OCI-LY3 (cell line): ENCODE results near the gene MAPKAPK2.

Source experiments
- H2AFZ ChIP-seq: fragments of 200-600, 300-600 bp; shearing (Covaris generic); 2 replicates; pipeline ENCODE4 v1.6.0; 2014; ENCODE audit warnings: antibody characterized with exemption, low read depth, low read length
- H3K27ac ChIP-seq: fragments of 200-600, 300-600 bp; sonication (generic); 2 replicates; pipeline ENCODE4 v1.5.1; 2014; ENCODE audit warnings: mild to moderate bottlenecking, low read length, moderate library complexity, mixed read lengths
- H3K27me3 ChIP-seq: fragments of 200-600, 300-600 bp; sonication (generic); 2 replicates; pipeline ENCODE4 v1.6.1; 2014; ENCODE audit warnings: low read depth, low read length, mixed read lengths
- H3K36me3 ChIP-seq: fragments of 200-600, 300-600 bp; sonication (generic); replicated peaks from 2 replicates; pipeline ENCODE3; 2014; ENCODE audit warnings: low read depth, low read length, mixed read lengths
- H3K4me1 ChIP-seq: fragments of 300-600, 200-600 bp; sonication (generic); 2 replicates; pipeline ENCODE4 v1.6.1; 2014; ENCODE audit warnings: low read length, mixed read lengths
- H3K4me2 ChIP-seq: fragments of 200-600, 300-600 bp; sonication (generic); 2 replicates; pipeline ENCODE4 v1.6.1; 2014; ENCODE audit warnings: low read length, mixed read lengths
- H3K4me3 ChIP-seq: fragments of 300-600, 200-600 bp; sonication (generic); 2 replicates; pipeline ENCODE4 v1.5.1; 2014; ENCODE audit warnings: antibody characterized with exemption, mild to moderate bottlenecking, low read length, moderate library complexity
- H3K79me2 ChIP-seq: fragments of 300-600, 200-600 bp; shearing (Covaris generic); 2 replicates; pipeline ENCODE4 v1.6.1; 2014; ENCODE audit warnings: mild to moderate bottlenecking, low read length, mixed read lengths
- H3K9ac ChIP-seq: fragments of 300-600, 200-600 bp; shearing (Covaris generic); 2 replicates; pipeline ENCODE4 v1.6.0; 2014; ENCODE audit warnings: mild to moderate bottlenecking, low read length, moderate library complexity
- H3K9me3 ChIP-seq: fragments of 200-600, 300-600 bp; shearing (Covaris generic); 2 replicates; pipeline ENCODE4 v1.6.1; 2014; ENCODE audit warnings: low read length, mixed read lengths; ENCODE audit not compliant: insufficient read depth
- H4K20me1 ChIP-seq: fragments of 200-600, 300-600 bp; sonication (generic); 2 replicates; pipeline ENCODE4 v1.6.1; 2016; ENCODE audit warnings: low read length, mixed read lengths; ENCODE audit not compliant: insufficient read depth
- EZH2phosphoT487 ChIP-seq: fragments of 200-600 bp; shearing (Covaris generic); IDR thresholded peaks from 2 replicates; pipeline ENCODE4 v1.6.1; 2018; ENCODE audit warnings: antibody characterized with exemption, mixed run types, low read depth
- TF ChIP-seq, protein P1 (sequence below): fragments of 200-600, 300-600 bp; sonication (generic); IDR thresholded peaks from 2 replicates; pipeline ENCODE4 v1.5.1; 2014; ENCODE audit warnings: antibody characterized with exemption, low read length, low read depth

The MAPKAPK2 gene

GRCh38 chr1:206751891-206752290 is 67.2 kb downstream of the MAPKAPK2 start:
- H3K9me3 ChIP-seq: no peaks in the 10 kb centered on the region
- H3K4me1 ChIP-seq: 0 out of 2 replicates have a peak, but pooled peaks cover 2% of the 10 kb centered on the region

DNA sequence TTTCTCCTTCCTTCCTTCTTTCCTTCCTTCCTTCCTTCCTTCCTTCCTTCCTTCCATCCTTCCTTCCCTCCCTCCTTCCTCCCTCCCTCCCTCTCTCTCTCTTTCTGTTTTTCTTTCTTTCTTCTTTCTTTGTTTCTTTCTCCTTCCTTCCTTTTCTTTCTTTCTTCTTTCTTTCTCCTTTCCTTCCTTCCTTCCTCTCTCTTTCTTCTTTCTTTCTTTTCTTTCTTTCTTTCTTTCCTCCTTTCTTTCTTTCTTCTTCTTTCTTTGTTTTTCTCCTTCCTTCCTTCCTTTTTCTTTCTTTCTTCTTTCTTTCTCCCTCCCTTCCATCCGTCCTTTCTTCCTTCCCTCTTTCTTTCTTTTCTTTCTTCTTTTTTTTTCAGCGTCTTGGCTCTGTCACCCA is 67.8 kb downstream of the MAPKAPK2 start:
- Histone ChIP-seq H3K36me3 (no peaks in the 10 kb centered on the region), H3K79me2 (no peaks in the 10 kb centered on the region), H3K27me3 (0 out of 2 replicates have a peak, but pooled peaks cover 9% of the 10 kb centered on the region), H3K4me2 (no peak overlapping the region), H2AFZ (no peak overlapping the region), H3K9me3 (no peaks in the 10 kb centered on the region), H3K4me3 (no peak overlapping the region), H3K4me1 (0 out of 2 replicates have a peak, but pooled peaks cover 2% of the 10 kb centered on the region), H4K20me1 (no peaks in the 10 kb centered on the region), H3K27ac (no peak overlapping the region), H3K9ac (no peak overlapping the region)
- TF ChIP-seq, protein P1, sequence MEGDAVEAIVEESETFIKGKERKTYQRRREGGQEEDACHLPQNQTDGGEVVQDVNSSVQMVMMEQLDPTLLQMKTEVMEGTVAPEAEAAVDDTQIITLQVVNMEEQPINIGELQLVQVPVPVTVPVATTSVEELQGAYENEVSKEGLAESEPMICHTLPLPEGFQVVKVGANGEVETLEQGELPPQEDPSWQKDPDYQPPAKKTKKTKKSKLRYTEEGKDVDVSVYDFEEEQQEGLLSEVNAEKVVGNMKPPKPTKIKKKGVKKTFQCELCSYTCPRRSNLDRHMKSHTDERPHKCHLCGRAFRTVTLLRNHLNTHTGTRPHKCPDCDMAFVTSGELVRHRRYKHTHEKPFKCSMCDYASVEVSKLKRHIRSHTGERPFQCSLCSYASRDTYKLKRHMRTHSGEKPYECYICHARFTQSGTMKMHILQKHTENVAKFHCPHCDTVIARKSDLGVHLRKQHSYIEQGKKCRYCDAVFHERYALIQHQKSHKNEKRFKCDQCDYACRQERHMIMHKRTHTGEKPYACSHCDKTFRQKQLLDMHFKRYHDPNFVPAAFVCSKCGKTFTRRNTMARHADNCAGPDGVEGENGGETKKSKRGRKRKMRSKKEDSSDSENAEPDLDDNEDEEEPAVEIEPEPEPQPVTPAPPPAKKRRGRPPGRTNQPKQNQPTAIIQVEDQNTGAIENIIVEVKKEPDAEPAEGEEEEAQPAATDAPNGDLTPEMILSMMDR: no peak
- TF ChIP-seq EZH2phosphoT487: no peak

More at GRCh38 chr1:206751891-206752290, 67.2 kb downstream of the MAPKAPK2 start:
- 0 out of 2 replicates have a peak, but pooled peaks cover 9% of the 10 kb centered on the region for H3K27me3 ChIP-seq
- no peak overlapping the region for H3K4me2 ChIP-seq
- TF ChIP-seq EZH2phosphoT487: no peak
- TF ChIP-seq, protein P1: no peak
- H2AFZ ChIP-seq: no peak overlapping the region
- no peak overlapping the region for H3K27ac ChIP-seq
- H3K36me3 ChIP-seq: no peaks in the 10 kb centered on the region
- H3K9ac ChIP-seq: no peak overlapping the region
- no peaks in the 10 kb centered on the region for H3K79me2 ChIP-seq
- H4K20me1 ChIP-seq: no peaks in the 10 kb centered on the region
- H3K4me3 ChIP-seq: no peak overlapping the region

DNA sequence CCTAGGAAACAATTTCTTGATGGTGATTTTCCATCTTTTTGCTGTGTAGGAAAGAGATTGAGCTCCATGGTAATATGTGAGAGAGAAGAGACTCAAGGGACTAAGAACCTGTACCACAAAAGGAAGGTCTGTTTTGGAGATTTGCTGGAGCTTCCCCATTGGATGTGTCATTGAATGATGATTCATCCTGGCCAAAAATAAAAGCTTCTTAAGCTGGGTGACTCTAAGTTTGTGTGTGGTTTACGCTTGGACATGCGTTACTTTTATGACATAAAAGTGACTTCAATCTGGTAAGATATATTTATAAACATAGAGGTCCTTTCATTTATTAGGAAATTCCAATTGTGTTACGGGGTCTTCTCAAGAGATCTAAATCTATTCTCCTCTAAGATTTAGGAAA is 68.4 kb downstream of the MAPKAPK2 start:
- peaks cover 8% of the 10 kb centered on the region for H3K4me1 ChIP-seq
- no peaks in the 10 kb centered on the region for H4K20me1 ChIP-seq
- no peak for TF ChIP-seq EZH2phosphoT487
- TF ChIP-seq, protein P1: no peak
- no peaks in the 10 kb centered on the region for H3K9me3 ChIP-seq
- no peak overlapping the region for H3K9ac ChIP-seq
- H3K4me3 ChIP-seq: no peak overlapping the region
- no peak overlapping the region for H3K4me2 ChIP-seq
- no peaks in the 10 kb centered on the region for H3K36me3 ChIP-seq
- H3K79me2 ChIP-seq: no peaks in the 10 kb centered on the region
- H2AFZ ChIP-seq: no peak overlapping the region
- H3K27ac ChIP-seq: no peak overlapping the region
- 0 out of 2 replicates have a peak, but pooled peaks cover 9% of the 10 kb centered on the region for H3K27me3 ChIP-seq

- no peak for TF ChIP-seq EZH2phosphoT487
- TF ChIP-seq, protein P1: no peak
Measured at GRCh38 chr1:206754011-206754410, 69.3 kb downstream of the MAPKAPK2 start.

More at GRCh38 chr1:206754011-206754410, 69.3 kb downstream of the MAPKAPK2 start:
- H3K4me2 ChIP-seq: no peak overlapping the region
- peaks cover 6% of the 10 kb centered on the region for H3K4me1 ChIP-seq
- no peak overlapping the region for H3K9ac ChIP-seq
- H2AFZ ChIP-seq: no peak overlapping the region
- no peak overlapping the region for H3K4me3 ChIP-seq
- no peaks in the 10 kb centered on the region for H3K79me2 ChIP-seq
- H3K9me3 ChIP-seq: no peaks in the 10 kb centered on the region
- 0 out of 2 replicates have a peak, but pooled peaks cover 9% of the 10 kb centered on the region for H3K27me3 ChIP-seq
- H3K27ac ChIP-seq: no peak overlapping the region
- H4K20me1 ChIP-seq: no peaks in the 10 kb centered on the region
- H3K36me3 ChIP-seq: no peaks in the 10 kb centered on the region
